Measurements from ENCODE around the gene RREB1. TPM values are rescaled to one million over a fixed set of nuclear protein-coding genes. Genes with fewer than 3 reads are reported as not detected.

Gene RREB1
- total RNA-seq, 6 experiments from 2014 or later, result 17.5 to 23.5 (median 20.1) TPM

- TF ChIP-seq, protein P1, sequence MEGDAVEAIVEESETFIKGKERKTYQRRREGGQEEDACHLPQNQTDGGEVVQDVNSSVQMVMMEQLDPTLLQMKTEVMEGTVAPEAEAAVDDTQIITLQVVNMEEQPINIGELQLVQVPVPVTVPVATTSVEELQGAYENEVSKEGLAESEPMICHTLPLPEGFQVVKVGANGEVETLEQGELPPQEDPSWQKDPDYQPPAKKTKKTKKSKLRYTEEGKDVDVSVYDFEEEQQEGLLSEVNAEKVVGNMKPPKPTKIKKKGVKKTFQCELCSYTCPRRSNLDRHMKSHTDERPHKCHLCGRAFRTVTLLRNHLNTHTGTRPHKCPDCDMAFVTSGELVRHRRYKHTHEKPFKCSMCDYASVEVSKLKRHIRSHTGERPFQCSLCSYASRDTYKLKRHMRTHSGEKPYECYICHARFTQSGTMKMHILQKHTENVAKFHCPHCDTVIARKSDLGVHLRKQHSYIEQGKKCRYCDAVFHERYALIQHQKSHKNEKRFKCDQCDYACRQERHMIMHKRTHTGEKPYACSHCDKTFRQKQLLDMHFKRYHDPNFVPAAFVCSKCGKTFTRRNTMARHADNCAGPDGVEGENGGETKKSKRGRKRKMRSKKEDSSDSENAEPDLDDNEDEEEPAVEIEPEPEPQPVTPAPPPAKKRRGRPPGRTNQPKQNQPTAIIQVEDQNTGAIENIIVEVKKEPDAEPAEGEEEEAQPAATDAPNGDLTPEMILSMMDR (IDR thresholded peaks at IDR 0.05), result no peak
- DNase-seq, result no peak
- peaks cover 2% of the 10 kb centered on the region; the same call in 1 of the 2 replicates for H3K27me3 Mint-ChIP-seq (ENCODE audit: insufficient read depth)
- H3K36me3 Mint-ChIP-seq (ENCODE audit: low read depth), result 0 out of 2 replicates have a peak, but pooled peaks cover 4% of the 10 kb centered on the region
- H3K4me3 Mint-ChIP-seq, result no peak overlapping the region
- no peaks in the 10 kb centered on the region for H3K9me3 Mint-ChIP-seq
- peaks cover 45% of the 10 kb centered on the region for H3K4me1 Mint-ChIP-seq (ENCODE audit: low read depth)
- H3K27ac Mint-ChIP-seq, result no peak overlapping the region
Observed at GRCh38 chr6:7240351-7240750, 132.6 kb downstream of the RREB1 start.

- H3K4me3 Mint-ChIP-seq, result no peak overlapping the region
- no peak for DNase-seq
- H3K4me1 Mint-ChIP-seq (ENCODE audit: low read depth), result peaks cover 37% of the 10 kb centered on the region
- peak overlapping the region; percentile 66; the same call in 1 of the 2 replicates for H3K27ac Mint-ChIP-seq
- TF ChIP-seq, protein P1 (IDR thresholded peaks at IDR 0.05), result no peak
- no peaks in the 10 kb centered on the region for H3K9me3 Mint-ChIP-seq
- 0 out of 2 replicates have a peak, but pooled peaks cover 4% of the 10 kb centered on the region for H3K36me3 Mint-ChIP-seq (ENCODE audit: low read depth)
- peaks cover 2% of the 10 kb centered on the region for H3K27me3 Mint-ChIP-seq (ENCODE audit: insufficient read depth)
Observed at GRCh38 chr6:7241160-7241559, 133.4 kb downstream of the RREB1 start.

- Mint-ChIP-seq H3K9me3 (no peaks in the 10 kb centered on the region), H3K4me1 (ENCODE audit: low read depth) (peaks cover 35% of the 10 kb centered on the region), H3K4me3 (peak overlapping the region; percentile 2; the same call in 1 of the 2 replicates), H3K27me3 (ENCODE audit: insufficient read depth) (peaks cover 2% of the 10 kb centered on the region), H3K27ac (peak overlapping the region; percentile 66), H3K36me3 (ENCODE audit: low read depth) (0 out of 2 replicates have a peak, but pooled peaks cover 4% of the 10 kb centered on the region)
- no peak for DNase-seq
- TF ChIP-seq, protein P1 (IDR thresholded peaks at IDR 0.05), result no peak
Observed at GRCh38 chr6:7241709-7242645, 134.2 kb downstream of the RREB1 start.

DNA sequence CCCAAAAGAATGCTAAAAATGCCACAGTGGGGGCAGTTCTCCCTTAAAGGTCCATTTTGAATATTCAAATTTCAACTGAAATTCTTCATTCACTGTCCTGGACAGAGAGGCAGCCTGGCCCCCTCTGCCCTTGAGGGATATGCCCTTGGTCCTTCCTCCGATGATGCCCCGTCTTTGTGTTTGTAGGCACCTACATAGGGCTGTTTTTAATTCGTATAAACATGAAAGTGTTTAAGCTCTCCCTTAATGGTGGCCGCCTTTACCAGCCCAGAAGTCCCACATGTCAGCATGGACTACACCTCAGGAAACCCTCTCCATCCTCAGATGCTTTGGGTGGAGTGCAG, 135.0 kb downstream of the RREB1 start:
- Mint-ChIP-seq H3K36me3 (ENCODE audit: low read depth) (0 out of 2 replicates have a peak, but pooled peaks cover 4% of the 10 kb centered on the region), H3K27me3 (ENCODE audit: insufficient read depth) (peaks cover 2% of the 10 kb centered on the region), H3K9me3 (no peaks in the 10 kb centered on the region), H3K4me3 (no peak overlapping the region; the same call in 1 of the 2 replicates), H3K27ac (peak overlapping the region; percentile 56), H3K4me1 (ENCODE audit: low read depth) (peaks cover 35% of the 10 kb centered on the region)
- no peak for DNase-seq
- TF ChIP-seq, protein P1 (IDR thresholded peaks at IDR 0.05), result no peak

GRCh38 chr6:7243179-7243981, 135.6 kb downstream of the RREB1 start:
- TF ChIP-seq, protein P1 (IDR thresholded peaks at IDR 0.05), result peak; percentile 92
- DNase-seq, result peak; percentile 54
- peaks cover 36% of the 10 kb centered on the region for H3K4me1 Mint-ChIP-seq (ENCODE audit: low read depth)
- no peak overlapping the region; the same call in none of the 2 replicates for H3K4me3 Mint-ChIP-seq
- H3K27me3 Mint-ChIP-seq (ENCODE audit: insufficient read depth), result peaks cover 2% of the 10 kb centered on the region
- H3K27ac Mint-ChIP-seq, result peak overlapping the region; percentile 56
- H3K9me3 Mint-ChIP-seq, result no peaks in the 10 kb centered on the region
- 0 out of 2 replicates have a peak, but pooled peaks cover 4% of the 10 kb centered on the region for H3K36me3 Mint-ChIP-seq (ENCODE audit: low read depth)
